GM19043 (cell line): ENCODE results near the gene HCLS1.
A peak's percentile ranks its signal among the peaks of the same experiment; 100 is the strongest.

ENCODE experiments used
- ATAC-seq: cut with Tn5 transposase; IDR thresholded peaks from one replicate; pipeline ENCODE4 v1.9.1; 2021; ENCODE audit warnings: low read depth; ENCODE audit not compliant: unreplicated experiment

Gene HCLS1

DNA sequence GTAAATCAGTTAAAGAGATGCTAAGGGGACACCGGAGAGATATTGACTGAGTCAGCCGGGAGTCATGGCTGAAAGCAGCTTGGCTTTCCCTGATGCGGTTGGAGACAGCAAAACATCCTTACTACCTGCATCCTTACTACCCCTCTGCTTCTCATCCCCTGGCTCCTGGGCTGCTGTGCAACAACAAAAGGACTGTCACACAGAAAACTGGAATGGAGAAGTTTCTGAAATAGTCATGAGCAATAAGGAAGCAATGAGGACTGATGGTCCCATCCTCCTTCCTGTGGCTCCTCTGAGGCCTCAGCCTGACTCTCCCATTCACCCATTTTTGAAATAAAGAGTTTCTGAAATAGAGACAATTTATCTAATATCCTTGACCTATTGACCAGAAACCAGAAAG, 1.1 kb downstream of the HCLS1 start:
- ATAC-seq = no peak

DNA sequence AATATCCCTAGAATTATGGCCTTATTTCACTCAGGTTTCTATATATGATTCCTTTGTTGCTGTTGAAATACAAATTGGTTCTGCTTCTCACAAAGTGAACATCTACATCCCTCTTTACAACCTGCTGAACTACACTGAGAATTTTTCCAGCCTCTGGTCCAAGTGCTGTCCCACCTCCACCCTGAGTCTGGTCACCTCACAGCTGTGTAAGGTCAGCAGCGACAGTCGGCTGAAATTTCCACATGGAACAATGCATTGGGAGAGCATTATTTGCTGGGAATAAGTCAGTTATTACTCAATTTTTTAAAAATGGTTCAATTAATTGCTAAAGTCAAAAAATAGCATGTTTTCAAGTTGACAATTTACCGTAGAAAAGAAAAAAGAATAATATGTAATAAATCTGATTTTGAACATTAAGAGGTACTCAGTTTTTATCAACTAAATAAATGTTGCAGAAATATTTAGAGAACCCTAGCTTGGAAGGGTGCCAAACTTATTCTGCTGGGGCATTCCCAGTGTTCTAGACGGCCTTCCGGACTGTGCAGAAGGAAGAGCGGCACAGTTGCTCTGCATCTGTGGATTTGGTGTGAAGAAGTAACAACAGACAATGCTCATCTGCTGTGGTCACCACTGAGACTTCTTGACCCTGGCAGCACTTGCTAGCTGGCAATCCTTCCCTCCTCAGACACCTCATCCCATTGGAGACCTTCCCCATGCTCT, 1.8 kb downstream of the HCLS1 start:
- ATAC-seq = no peak

- ATAC-seq = peak; percentile 58
Observed at GRCh38 chr3:121654493-121655385, 6.0 kb downstream of the HCLS1 start.

DNA sequence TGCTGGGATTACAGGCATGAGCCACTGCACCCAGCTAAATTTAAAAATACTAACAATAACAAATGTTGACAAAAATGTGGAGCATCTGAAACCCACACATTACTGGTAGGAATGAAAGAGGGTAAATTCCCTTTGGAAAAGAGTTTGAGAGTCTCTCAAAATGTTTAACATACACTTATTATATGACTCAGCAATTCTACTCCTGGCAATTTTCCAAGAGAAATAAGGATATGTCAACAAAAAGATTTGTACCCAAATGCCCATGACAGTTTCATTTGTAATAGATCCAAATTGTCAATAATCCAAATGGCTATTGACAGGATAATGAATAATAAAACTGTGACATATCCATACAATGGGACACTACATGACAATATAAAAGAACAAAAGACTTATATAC, 9.0 kb downstream of the HCLS1 start:
- ATAC-seq = no peak

GRCh38 chr3:121649645-121650044, 11.1 kb downstream of the HCLS1 start:
- ATAC-seq = no peak

DNA sequence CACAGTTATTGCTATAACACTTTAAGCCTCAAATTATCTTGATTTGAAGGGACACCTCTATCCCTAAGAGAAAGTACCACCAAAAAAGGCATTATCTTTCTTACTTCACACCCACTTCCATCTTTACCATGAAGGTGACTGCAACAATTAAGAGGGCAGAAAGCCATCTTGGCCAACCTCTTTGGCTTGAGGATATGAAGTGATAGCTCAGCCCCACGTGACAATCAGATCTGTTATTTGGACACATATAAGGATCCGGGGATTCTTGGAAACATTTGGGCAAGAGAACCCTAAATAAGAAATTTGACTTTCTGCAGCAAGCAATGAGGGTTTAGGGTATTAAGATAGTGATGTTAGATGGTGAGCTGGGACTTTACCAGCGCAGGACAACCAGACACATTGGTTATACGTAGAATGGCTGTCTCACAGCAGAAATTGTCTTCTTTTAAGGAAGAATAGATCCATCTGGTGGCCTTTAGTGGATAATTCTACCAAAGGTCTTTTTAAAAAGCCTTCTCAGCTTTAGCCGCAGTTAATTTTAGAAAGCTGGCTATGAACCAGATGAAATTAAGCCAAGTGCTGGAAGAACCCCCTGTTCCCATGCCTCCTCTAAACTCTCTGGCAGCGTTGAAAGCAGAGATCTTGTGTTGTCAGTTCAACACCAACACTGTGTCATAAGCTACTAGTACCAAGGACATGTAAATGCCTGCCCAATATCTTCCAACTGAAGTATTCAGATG, 12.3 kb downstream of the HCLS1 start:
- ATAC-seq = no peak

DNA sequence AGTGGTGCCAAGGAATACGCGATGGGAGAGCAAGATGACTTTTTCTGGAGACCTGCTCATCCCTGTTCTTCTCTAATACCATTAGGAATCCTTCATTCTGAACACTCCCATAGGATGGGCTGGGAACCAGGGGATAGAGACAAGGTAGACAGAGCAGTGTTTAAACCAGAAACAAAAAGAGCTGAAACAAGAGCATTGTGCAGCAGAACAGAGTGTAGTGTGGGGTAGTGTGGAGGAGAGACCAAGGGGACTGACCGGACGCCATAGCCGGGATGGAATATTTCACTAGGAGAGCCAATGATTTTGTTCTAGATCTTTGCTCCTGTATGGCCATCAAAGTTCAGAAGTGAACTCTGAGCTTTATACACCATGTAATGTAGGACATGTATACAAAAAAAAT, 15.6 kb downstream of the HCLS1 start:
- ATAC-seq = no peak

DNA sequence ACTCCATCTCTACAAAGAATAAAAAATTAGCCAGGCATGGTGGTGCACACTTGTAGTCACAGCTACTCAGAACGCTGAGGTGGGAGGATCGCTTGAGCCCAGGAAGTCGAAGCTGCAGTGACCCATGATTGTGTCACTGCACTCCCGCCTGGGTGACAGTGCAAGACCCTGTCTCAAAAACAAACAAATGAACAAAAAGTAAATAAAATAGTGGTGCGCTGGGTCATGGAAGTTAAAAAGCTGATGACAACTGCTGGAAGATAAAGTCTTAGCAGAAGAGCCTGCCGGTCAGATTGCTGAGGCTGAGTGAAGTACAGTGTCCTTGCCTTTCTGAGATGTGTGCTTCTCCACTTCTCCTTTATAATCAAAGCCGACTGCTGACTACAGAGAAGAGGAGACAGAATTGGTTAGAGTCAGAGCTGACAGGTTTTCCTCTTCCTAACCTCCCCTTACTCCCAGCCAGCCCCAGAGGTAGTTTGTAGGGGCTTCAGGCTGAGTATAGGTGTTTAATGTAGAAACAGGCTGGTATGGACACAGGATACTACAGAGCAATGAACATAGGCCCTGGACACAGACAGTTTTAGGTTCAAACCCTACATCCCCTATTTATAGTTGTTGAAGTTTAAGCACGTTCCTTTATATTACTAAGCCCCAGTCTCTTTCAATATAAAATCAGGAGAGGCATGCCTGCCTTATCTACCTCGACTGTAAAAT, 17.9 kb downstream of the HCLS1 start:
- ATAC-seq = no peak

DNA sequence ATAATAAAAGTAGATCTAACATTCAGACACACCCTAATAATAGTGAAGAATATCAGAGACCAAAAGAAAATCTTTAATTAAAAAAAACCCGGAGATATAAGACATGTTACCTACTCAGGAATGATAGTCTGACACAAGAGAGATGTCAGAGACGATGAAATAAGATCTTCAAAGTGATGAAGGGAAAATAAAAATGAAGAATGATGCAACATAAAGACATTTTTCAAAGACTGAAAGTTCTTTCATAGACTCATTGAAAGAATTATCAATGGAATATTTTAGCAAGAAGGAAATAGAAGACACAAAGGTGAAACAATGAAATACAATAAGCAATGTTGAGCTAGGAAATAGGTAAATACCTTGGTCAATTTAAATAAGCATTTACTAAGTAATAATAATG, 19.6 kb downstream of the HCLS1 start:
- ATAC-seq = no peak

GRCh38 chr3:121637922-121638321, 22.8 kb downstream of the HCLS1 start:
- no peak for ATAC-seq

GRCh38 chr3:121630355-121630754, 30.3 kb downstream of the HCLS1 start:
- ATAC-seq = no peak

DNA sequence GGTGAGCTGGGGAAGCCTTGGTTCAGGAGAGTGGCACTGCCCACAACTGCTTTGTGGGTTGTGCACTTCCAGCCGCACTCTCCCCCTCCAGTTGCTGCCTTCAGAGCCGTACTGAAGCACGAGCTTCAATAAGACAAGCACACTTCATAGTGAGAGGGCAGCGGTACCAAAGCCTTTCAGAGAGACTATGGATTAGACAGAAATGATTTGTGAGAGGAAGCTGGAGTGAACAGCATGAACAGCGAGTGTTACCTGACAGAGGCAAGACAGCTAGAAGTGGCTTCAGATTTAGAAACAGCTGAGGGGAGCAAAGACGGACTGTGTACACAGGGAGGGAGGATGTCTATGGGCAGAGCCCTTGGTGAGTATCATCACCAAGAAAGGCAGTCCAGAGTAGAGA, 31.1 kb downstream of the HCLS1 start:
- no peak for ATAC-seq

DNA sequence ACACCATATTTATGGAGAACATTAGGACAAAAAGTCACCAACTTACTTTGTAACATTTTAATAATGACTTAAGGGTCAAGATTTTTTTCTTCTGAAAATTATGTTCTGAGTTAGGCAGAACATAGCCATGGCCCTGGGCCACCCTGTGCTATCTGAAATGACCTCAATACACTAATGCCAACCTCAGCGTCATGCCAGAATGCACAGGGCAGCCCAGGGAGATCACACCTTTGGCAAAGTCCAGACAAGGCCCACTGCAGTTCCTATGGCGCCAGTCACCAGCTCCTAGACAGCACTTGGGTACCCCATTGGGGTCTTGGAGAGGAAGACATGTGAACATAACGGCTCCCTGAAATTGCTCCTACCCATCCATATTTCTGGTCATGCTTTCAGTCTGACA, 33.1 kb downstream of the HCLS1 start:
- ATAC-seq = no peak

DNA sequence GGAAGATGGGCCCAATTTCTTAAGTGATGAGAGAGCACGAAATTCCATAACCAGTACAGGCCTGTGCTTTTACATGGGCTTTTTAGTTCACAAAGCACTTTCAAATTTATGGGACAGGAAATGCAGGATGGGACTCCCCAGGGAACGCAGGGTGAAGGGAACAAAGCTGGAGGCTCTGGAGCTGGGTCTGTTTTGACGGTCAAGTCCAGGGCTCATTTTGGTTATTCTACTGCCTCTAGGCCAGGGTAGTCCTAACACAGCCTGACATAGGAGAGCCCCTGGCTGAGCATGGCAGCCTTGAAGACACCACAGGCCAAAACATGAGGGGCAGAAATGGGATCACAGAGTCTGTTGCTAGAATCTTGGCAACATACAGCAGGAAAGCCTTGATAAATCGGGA, 33.5 kb downstream of the HCLS1 start:
- ATAC-seq = no peak

GRCh38 chr3:121626495-121626894, 34.2 kb downstream of the HCLS1 start:
- ATAC-seq = no peak

GRCh38 chr3:121624147-121624899, 36.4 kb downstream of the HCLS1 start:
- no peak for ATAC-seq

DNA sequence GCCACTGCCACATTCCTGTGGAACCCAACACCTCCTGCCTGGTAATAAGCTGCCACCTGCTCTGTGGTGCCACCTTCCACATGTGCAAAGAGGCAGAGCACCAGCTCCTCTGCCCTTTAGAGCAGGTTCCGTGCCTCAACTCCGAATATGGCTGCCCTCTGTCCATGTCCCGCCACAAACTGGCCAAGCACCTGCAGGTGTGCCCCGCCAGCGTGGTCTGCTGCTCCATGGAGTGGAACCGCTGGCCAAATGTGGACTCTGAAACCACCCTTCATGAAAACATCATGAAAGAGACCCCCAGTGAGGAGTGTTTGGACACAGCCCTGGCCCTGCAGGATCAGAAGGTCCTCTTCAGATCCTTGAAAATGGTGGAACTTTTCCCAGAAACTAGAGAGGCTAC, 39.2 kb downstream of the HCLS1 start:
- no peak for ATAC-seq

GRCh38 chr3:121619691-121620090, 41.0 kb downstream of the HCLS1 start:
- ATAC-seq = no peak

DNA sequence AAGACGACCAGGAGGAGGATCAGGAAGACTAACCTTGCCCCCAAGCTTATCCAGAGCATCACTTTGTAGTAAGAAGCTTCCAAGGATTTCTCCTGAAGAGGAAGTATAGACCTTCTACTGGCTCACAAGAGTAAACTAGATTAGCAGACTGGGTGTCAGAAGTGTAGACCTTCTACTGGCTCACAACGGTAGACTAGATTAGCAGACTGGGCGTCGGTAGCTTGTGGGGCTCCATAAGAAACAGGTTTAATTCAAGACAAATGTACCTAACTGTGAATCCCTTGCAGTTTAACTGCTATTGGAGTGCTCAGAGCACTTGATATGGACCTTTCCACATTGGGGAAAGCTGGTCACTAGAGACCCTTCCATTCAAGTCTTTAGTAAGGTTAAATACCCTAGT, 54.6 kb downstream of the HCLS1 start:
- ATAC-seq = no peak

DNA sequence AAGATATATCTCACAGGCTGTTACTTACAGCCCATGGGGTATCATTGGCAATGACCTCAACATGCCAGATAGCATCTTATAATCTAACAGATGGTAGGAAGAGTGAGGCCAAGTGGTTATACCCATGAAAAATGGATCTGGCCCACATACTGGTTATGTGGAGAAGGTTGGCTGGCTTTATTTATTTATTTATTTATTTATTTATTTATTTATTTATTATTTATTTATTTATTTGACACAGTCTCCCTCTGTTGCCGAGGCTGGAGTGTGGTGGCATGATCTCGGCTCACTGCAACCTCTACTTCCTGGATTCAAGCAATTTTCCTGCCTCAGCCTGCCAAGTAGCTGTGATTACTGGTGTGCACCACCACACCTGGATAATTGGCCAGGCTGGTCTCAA, 55.9 kb downstream of the HCLS1 start:
- ATAC-seq = no peak
